ENCODE data around the gene TMEM169.
A peak's percentile ranks its signal among the peaks of the same experiment; 100 is the strongest.
"Not testable (repeated sequence)": the region's sequence is repeated elsewhere in the genome, so short reads cannot be mapped to it uniquely, and the experiment has no call there.

The TMEM169 gene

DNA sequence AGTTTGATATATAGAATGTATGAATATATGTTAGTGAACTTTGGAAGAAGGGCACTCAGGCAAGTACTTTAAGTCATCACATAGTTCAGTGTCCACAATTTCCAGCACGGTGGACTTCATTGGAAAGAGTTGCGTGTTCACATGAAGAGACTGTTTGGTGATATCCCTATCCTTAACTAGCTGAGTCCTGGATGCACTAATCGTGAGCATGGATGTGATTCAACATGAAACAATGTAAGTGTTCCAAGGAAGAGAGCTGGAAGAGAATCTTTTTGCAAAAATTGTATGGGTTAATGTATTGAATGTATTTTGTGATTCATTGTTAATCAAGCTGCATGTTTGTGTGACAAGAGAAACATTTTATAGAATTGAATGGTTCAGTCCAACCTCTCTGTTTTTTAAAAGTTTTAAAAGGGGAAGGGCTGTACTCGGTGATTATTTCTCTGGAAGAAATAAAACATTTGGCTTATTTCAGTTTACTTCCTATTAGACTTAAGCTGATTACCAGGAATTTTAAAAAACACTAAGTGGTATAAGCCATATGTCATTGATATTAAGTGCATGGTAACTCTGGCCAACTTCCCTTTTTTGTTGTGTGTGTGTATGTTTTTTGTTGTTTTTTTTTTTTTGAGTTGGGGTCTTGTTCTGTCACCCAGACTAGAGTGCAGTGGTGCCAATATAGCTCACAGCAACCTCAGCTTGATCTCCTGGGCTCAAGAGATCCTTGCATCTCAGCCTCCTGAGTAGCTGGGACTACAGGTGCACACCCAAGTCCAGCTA is 36.0 kb downstream of the TMEM169 start:
- in situ Hi-C loops (cut with HindIII; ENCODE audit: low pct_ligation_motif_present, low pct_unique_long_range_greater_than_20kb, low sequenced_read_pairs), result no loop called here
- no peak for DNase-seq

DNA sequence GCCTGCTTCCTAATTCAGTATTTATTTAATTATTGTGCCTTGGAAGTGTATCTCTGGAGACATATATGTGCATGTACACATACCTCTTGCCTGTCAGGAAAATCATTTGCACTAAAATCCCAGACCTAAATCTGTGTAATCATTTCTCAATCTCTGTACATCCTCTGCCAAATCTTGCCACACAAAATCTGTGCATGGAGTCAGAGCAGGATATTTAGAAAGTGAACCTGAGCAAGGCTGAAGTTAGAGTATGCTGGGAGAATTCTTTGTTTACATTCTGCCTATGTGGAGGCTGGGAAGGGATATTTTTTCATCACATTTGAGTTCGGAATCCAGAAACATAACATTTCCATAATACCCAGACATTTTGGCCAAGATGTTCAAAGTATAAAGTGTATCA is 36.8 kb downstream of the TMEM169 start:
- no peak for DNase-seq
- in situ Hi-C loops (cut with HindIII; ENCODE audit: low pct_ligation_motif_present, low pct_unique_long_range_greater_than_20kb, low sequenced_read_pairs), result no loop called here

- no peak for DNase-seq
- in situ Hi-C loops (cut with HindIII; ENCODE audit: low pct_ligation_motif_present, low pct_unique_long_range_greater_than_20kb, low sequenced_read_pairs), result no loop called here
Measured at GRCh38 chr2:216119146-216119545, 37.4 kb downstream of the TMEM169 start.

DNA sequence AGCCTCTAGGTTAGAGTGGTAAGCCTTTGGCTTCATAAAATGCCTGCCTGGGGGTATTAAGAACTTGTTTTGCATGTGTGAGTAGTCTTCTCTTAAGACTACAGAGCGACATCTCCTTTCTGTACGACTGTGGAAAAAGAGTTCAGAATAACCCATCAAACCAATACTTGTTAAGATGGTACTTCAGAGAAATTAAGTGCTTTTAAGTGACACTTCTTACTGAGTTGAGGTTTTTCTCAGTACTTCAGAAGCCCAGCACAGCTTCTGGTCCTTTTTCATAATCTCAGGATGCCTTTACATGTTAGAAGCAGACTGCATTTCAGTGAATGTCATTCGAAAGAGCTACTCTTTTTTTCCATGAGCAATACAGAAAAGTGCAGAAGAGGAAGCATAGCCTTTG is 38.3 kb downstream of the TMEM169 start:
- in situ Hi-C loops (cut with HindIII; ENCODE audit: low pct_ligation_motif_present, low pct_unique_long_range_greater_than_20kb, low sequenced_read_pairs), result no loop called here
- no peak for DNase-seq

GRCh38 chr2:216121255-216121654 is 39.5 kb downstream of the TMEM169 start:
- in situ Hi-C loops (cut with HindIII; ENCODE audit: low pct_ligation_motif_present, low pct_unique_long_range_greater_than_20kb, low sequenced_read_pairs), result no loop called here
- DNase-seq, result no peak

- no peak for DNase-seq
- in situ Hi-C loops (cut with HindIII; ENCODE audit: low pct_ligation_motif_present, low pct_unique_long_range_greater_than_20kb, low sequenced_read_pairs), result no loop called here
Measured at GRCh38 chr2:216126943-216127342, 45.2 kb downstream of the TMEM169 start.

DNA sequence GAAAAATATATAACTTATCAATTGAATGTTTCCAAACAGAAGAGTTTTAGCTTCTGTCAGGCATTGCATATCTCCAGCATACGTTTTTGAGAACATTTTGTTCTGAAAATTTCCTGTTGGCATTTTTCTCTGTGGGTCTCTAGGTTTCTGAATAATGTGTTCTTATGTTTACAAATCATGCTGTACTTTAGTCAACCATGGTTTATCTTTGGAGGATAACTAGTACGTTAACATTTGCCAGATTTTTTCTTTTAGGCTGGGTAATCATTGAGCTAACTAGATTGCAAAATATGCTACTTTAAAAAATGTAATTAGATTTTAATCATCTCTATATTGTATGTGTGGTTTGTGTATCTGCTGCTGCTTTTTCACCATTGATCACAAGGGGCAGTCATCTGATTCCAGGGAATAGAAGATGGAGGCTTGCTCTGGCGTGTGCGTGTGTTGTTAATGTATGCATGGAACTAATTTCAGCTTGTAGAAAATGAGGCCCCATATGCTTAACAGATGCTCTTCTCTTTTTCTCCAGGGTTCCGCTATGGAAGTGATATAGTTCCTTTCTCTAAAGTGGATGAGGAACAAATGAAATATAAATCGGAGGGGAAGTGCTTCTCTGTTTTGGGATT is 48.7 kb downstream of the TMEM169 start:
- DNase-seq, result no peak
- in situ Hi-C loops (cut with HindIII; ENCODE audit: low pct_ligation_motif_present, low pct_unique_long_range_greater_than_20kb, low sequenced_read_pairs), result no loop called here

GRCh38 chr2:216131175-216131926 is 49.6 kb downstream of the TMEM169 start:
- in situ Hi-C loops (cut with HindIII; ENCODE audit: low pct_ligation_motif_present, low pct_unique_long_range_greater_than_20kb, low sequenced_read_pairs), result no loop called here
- no peak for DNase-seq

GRCh38 chr2:216132585-216132984 is 50.9 kb downstream of the TMEM169 start:
- in situ Hi-C loops (cut with HindIII; ENCODE audit: low pct_ligation_motif_present, low pct_unique_long_range_greater_than_20kb, low sequenced_read_pairs), result no loop called here
- no peak for DNase-seq

- in situ Hi-C loops (cut with HindIII; ENCODE audit: low pct_ligation_motif_present, low pct_unique_long_range_greater_than_20kb, low sequenced_read_pairs), result no loop called here
- no peak for DNase-seq
Measured at GRCh38 chr2:216133397-216133796, 51.7 kb downstream of the TMEM169 start.

GRCh38 chr2:216134958-216135541 is 53.3 kb downstream of the TMEM169 start:
- in situ Hi-C loops (cut with HindIII; ENCODE audit: low pct_ligation_motif_present, low pct_unique_long_range_greater_than_20kb, low sequenced_read_pairs), result no loop called here
- no peak for DNase-seq

GRCh38 chr2:216139884-216140283 is 58.2 kb downstream of the TMEM169 start:
- peak; percentile 39 for DNase-seq
- in situ Hi-C loops (cut with HindIII; ENCODE audit: low pct_ligation_motif_present, low pct_unique_long_range_greater_than_20kb, low sequenced_read_pairs), result no loop called here

GRCh38 chr2:216141516-216141915 is 59.8 kb downstream of the TMEM169 start:
- in situ Hi-C loops (cut with HindIII; ENCODE audit: low pct_ligation_motif_present, low pct_unique_long_range_greater_than_20kb, low sequenced_read_pairs); DNase-seq: not testable (repeated sequence)

DNA sequence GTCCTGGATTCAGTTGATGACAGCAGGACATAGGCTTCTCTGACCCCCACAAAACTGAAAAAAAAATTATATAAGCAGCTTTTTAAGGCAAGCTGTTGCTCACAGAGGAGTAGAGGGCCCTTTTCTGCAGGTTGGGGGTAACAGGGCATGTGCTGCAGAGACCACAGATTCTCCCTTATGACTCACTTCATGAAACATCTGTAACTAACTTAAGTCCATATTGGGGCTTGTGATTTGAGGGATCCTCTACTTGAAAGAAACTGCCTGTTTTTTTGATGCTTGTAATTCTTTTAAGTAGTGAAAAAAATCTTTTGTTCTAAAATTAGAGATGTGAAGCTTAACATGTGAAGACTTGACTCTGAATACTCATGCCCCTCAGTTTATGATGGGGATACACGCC is 60.8 kb downstream of the TMEM169 start:
- in situ Hi-C loops (cut with HindIII; ENCODE audit: low pct_ligation_motif_present, low pct_unique_long_range_greater_than_20kb, low sequenced_read_pairs), result no loop called here
- DNase-seq, result no peak

DNA sequence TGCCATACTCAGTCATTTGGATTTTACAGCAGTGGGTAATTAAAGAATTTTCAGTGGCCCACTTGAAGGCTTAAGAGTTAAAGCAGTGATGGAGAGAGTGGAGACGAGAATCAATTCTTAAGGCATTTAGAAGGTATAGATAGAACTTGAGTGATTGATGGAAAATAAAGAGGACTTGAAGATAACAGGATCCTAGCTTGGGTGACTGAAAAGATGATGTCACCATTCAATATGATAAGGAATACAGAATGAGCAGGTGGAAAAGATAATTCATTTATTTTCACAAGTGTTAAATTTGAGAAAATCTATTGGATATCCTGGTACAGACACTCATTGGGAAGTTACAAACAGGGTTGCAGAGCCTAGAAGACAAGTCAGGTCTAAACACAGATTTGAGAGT is 62.7 kb downstream of the TMEM169 start:
- in situ Hi-C loops (cut with HindIII; ENCODE audit: low pct_ligation_motif_present, low pct_unique_long_range_greater_than_20kb, low sequenced_read_pairs), result no loop called here
- no peak for DNase-seq

DNA sequence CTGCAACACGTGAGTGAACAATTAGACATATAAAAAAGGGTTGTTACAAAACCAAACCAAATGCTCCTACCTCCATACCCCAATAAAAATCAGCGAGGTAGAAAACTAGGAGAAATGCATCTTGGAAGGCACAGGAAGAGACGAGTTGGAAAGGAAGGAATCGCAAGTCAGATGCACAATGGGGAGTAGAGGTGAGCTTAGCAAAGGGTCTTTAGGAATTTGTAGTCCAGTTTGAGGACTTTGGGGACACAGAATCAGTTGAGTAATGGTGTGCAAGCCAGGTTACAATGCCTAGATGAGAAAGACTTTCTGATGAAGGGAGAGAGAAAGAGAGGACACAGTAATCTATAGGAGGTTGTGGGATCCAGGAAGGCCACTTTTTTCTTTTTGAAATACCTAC is 63.1 kb downstream of the TMEM169 start:
- in situ Hi-C loops (cut with HindIII; ENCODE audit: low pct_ligation_motif_present, low pct_unique_long_range_greater_than_20kb, low sequenced_read_pairs), result no loop called here
- no peak for DNase-seq

- no peak for DNase-seq
- in situ Hi-C loops (cut with HindIII; ENCODE audit: low pct_ligation_motif_present, low pct_unique_long_range_greater_than_20kb, low sequenced_read_pairs), result no loop called here
Measured at GRCh38 chr2:216146573-216146972, 64.9 kb downstream of the TMEM169 start.

DNA sequence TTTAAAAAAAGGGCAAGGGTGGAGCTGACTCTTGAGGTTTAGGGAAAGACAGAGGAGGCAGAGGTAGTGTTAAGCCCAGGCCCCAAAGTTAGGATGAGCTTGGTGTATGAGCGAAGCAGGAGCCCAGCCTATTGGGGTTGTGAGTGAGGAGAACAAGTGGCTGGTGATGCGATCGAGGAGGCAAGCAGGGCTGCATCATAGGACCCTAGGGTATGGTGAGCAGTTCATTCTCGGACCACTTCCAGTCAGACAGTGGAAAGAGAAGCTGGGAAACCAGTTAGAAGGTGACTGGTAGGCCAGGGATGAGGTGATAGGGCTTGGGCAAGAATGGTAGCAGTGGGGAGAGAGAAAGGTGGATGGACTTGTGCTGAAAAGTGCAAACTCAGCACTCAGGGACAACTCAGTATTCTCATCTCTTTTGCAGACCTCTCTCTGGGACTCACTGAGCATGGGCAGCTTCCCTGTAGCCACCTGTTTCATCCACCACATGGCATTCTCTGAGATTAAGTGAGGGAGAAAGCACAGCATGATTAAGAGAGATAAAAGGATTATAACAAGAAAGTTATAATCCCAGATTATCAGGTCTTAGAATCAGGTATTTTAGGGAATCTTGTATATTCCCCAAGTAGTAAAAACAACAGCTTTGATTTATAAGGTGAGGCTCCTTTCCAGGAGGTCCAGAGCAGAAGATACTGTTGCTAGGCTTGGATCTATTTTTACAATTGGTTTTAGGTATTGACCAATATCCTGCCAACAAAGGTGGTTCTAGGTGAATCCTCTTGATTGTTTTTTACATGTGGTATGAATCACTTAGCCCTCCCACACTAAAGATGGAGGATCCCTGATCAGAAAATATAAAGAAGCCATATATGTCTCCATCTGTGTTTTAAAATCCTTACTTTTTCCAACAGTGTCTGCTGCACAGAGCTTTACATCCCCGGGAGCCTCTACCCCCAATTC is 65.7 kb downstream of the TMEM169 start:
- in situ Hi-C loops (cut with HindIII; ENCODE audit: low pct_ligation_motif_present, low pct_unique_long_range_greater_than_20kb, low sequenced_read_pairs), result no loop called here
- DNase-seq, result no peak
